ENCODE results near the gene CPSF4L. TPM values are rescaled to one million over a fixed set of nuclear protein-coding genes. Genes with fewer than 3 reads are reported as not detected.

Gene CPSF4L
- total RNA-seq, 1 donor from 2014 or later = not detected

DNA sequence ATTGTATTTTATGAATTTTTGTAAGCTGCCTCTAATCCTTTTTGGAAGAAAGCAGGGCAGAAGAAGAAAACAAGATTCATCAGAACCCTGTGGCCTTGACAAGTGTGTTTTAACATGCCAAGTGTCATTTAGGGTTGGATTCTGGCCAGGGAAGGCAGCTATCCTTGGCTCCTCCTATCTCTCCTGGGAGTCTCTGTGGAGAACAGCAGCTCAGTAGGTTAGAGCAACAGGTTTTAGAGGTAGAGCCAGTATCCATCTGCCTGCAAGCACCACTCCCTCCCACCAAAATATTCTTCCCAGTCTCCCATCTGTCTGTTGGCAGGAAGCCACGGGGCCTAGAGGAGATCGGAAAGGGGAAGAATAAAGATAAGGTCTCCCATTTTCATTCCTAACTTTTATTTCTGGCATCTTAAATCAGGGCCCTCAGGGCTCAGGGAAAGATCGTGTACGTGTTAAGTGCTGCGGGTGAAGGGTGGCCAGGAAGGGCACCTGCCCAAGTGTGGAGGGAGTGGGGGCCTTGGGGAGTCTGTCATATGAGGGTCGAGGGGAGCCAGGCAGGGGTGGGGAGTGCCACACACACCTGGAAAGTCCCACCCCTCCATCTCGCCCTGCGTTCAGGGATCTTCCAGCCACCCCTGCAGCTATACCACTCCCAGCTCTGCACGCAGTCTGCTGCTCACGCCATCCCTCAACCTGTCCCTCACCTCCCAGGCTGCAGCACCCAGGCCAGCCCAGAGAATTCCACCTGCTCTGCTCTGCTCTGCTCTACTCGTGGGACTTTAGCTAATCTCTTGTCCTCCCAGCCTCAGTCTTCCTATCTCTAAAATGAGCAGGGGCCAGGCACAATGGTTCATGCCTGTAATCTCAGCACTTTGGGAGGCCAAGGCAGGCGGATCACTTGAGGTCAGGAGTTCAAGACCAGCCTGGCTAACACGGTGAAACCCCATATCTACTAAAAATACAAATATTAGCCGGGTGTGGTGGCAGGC lies 17.1 kb upstream of the CPSF4L start:
- no peak for DNase-seq (ENCODE audit: low read depth)
- no peak overlapping the region for H3K4me3 ChIP-seq (ENCODE audit: low read depth, low read length)
- TF ChIP-seq, protein P1, sequence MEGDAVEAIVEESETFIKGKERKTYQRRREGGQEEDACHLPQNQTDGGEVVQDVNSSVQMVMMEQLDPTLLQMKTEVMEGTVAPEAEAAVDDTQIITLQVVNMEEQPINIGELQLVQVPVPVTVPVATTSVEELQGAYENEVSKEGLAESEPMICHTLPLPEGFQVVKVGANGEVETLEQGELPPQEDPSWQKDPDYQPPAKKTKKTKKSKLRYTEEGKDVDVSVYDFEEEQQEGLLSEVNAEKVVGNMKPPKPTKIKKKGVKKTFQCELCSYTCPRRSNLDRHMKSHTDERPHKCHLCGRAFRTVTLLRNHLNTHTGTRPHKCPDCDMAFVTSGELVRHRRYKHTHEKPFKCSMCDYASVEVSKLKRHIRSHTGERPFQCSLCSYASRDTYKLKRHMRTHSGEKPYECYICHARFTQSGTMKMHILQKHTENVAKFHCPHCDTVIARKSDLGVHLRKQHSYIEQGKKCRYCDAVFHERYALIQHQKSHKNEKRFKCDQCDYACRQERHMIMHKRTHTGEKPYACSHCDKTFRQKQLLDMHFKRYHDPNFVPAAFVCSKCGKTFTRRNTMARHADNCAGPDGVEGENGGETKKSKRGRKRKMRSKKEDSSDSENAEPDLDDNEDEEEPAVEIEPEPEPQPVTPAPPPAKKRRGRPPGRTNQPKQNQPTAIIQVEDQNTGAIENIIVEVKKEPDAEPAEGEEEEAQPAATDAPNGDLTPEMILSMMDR (conservative IDR thresholded peaks at IDR 0.05; ENCODE audit: low read depth, low read length) = no peak

DNA sequence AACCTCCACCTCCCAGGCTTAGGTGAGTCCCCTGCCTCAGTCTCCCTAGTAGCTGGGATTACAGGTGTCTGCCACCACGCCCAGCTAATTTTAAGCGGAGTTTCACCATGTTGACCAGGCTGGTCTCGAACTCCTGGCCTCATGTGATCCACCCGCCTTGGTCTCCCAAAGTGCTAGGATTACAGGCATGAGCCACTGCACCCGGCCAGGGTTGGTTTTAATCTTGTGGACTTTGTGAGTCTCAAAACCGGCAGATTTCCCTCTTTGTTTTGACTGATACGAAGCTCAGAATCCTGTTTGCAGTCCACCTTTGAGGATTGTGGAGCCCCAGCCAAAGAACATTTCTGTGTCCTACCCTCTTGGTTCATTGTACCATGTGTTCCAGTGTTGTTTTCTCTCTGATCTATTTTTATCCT lies 16.4 kb upstream of the CPSF4L start:
- TF ChIP-seq, protein P1 (conservative IDR thresholded peaks at IDR 0.05; ENCODE audit: low read depth, low read length) = no peak
- DNase-seq (ENCODE audit: low read depth) = no peak
- H3K4me3 ChIP-seq (ENCODE audit: low read depth, low read length) = no peak overlapping the region

DNA sequence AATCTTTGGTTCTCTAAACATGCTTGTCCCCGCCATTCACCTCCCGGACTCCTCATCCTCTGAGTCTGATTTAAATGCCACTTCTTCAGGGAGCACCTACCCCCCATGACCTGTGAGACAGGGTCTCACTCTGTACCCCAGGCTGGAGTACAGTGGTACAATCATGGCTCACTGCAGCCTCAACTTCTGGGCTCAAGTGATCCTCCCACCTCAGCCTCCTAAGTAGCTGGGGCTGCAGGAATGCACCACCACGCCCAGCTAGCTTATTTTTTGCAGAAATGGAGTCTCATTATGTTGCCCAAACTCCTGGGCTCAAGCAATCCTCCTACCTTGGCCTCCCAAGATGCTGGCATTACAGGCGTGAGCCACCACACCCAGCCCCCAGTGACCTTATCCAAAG lies 12.8 kb upstream of the CPSF4L start:
- TF ChIP-seq, protein P1 (conservative IDR thresholded peaks at IDR 0.05; ENCODE audit: low read depth, low read length) = no peak
- DNase-seq (ENCODE audit: low read depth) = no peak
- no peak overlapping the region for H3K4me3 ChIP-seq (ENCODE audit: low read depth, low read length)

DNA sequence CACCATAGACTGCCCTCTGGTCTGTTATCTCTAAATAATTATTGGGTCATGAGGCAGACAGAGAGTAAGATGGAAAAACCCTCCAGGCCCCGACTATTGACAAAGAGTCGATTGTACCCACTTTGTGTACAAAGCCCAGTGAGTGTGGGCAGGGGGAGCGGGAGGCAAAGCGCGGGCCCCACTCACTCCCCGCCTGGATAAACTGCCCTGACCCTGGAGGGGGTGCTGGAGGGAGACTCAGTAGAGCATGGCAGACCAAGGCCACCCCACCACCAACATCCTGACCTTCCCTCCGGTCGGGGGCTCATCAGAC lies 11.2 kb upstream of the CPSF4L start:
- no peak for DNase-seq (ENCODE audit: low read depth)
- TF ChIP-seq, protein P1 (conservative IDR thresholded peaks at IDR 0.05; ENCODE audit: low read depth, low read length) = no peak
- no peak overlapping the region for H3K4me3 ChIP-seq (ENCODE audit: low read depth, low read length)

DNA sequence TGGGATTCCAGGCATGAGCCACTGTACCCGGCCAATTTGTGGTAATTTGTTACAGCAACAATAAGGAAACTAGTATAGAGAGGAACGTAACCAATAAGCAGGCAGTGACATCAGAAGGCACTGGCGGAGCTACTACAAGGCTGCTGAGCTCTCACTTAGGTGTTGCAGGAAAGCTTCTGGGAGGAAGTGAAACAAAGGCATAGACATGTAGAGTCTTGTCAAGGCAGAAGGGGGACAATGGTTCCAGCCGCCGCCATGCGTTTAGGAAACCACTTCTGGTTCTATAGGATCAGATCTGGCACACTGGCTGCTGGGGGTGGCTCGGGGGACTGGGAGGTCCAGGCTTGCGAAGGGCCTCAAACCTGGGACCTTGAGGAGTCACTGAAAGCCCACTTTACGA lies 9.4 kb upstream of the CPSF4L start:
- no peak for DNase-seq (ENCODE audit: low read depth)
- TF ChIP-seq, protein P1 (conservative IDR thresholded peaks at IDR 0.05; ENCODE audit: low read depth, low read length) = no peak
- no peak overlapping the region for H3K4me3 ChIP-seq (ENCODE audit: low read depth, low read length)

DNA sequence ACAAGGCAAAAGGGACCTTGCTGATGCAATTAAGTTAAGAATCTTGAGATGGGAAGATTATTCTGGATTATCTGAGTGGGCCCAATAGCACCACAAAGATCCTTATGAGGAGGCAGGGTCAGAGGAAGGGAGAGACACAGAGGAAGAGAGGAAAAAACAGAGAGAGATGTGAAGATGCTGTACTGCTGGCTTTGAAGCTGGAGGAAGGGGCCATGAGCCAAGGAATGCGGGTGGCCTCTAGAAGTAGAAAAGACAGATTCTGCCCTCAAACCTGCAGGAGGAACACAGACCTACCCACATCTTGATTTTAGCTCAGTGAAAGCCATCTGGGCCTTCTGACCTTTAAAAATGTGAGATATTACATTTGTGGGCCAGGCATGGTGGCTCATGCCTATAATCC lies 8.1 kb upstream of the CPSF4L start:
- no peak overlapping the region for H3K4me3 ChIP-seq (ENCODE audit: low read depth, low read length)
- TF ChIP-seq, protein P1 (conservative IDR thresholded peaks at IDR 0.05; ENCODE audit: low read depth, low read length) = no peak
- no peak for DNase-seq (ENCODE audit: low read depth)

DNA sequence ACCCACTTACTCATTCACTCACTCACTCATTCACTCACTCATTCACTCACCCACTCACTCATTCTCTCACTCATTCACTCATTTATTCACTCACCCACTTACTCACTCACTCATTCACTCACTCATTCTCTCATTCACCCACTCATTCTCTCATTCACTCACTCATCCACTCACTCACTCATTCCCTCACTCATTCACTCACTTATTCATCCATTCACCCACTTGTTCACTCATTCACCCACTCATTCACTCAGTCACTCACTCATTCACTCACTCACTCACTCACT lies 7.6 kb upstream of the CPSF4L start:
- TF ChIP-seq, protein P1 (conservative IDR thresholded peaks at IDR 0.05; ENCODE audit: low read depth, low read length) = no peak
- no peak for DNase-seq (ENCODE audit: low read depth)
- no peak overlapping the region for H3K4me3 ChIP-seq (ENCODE audit: low read depth, low read length)

All from epithelial cell of proximal tubule (primary cell).